GM19438 (cell line): ENCODE measurements around the gene NPAS4.
A peak's percentile ranks its signal among the peaks of the same experiment; 100 is the strongest.
"Not testable (repeated sequence)": the region's sequence is repeated elsewhere in the genome, so short reads cannot be mapped to it uniquely, and the experiment has no call there.

ENCODE experiments used
- ATAC-seq: cut with Tn5 transposase; IDR thresholded peaks from one replicate; pipeline ENCODE4 v1.9.1; 2021; ENCODE audit warnings: low read depth; ENCODE audit not compliant: unreplicated experiment

The NPAS4 gene

DNA sequence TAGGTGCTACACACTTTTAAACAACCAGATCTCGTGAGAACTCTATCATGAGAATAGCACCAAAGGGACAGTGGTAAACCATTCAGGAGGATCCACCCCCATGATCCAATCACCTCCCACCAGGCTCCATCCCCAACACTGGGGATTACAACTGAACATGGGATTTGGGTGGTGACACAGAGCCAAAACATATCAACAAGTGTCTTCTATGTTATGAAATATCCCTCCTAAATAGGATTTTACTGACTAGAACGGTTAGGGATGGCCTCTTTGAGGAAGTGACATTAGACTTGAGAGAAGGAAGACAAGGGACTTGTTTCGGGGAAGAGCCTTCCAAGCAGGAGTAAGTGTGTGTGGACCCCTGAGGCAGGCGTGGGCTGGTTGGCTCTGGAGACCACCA lies 29.7 kb downstream of the NPAS4 start:
- ATAC-seq, result no peak

DNA sequence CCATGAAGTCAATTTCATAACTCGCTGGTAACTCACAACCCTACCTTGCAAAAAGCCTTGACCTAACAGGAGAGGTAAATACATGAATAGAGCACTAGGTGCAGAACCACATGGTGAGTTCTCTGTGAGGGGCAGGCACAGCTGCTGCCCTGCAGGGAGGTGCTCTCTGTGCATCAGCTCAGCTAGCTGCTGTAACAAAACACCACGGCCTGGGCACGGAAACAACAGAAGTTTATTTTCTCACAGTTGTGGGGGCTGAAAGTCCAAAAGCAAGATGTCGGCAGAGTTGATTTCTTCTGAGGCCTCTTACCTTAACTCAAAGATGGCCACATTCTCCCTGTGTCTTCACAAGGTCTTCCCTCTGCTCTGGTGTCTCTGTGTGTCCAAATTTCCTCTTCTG lies 30.8 kb downstream of the NPAS4 start:
- no peak for ATAC-seq

DNA sequence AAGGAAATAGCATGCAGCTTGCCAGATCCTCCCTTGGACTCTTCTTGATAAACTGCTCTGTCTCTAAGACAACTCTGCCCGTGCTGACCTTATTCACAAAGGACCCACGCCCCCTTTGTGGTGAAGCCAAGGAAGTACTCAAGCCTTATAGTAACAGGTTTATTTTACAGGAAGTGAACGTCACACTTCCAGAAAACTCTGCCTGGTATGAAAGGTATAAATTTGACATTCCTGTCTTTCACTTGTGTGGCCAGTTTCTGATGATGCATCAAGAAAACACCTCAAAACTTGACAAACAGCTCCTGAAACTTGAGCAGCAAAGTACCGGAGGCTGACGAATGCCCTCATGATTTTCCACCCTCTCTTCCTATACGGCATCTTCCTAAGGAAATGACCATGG lies 33.4 kb downstream of the NPAS4 start:
- ATAC-seq, result no peak

DNA sequence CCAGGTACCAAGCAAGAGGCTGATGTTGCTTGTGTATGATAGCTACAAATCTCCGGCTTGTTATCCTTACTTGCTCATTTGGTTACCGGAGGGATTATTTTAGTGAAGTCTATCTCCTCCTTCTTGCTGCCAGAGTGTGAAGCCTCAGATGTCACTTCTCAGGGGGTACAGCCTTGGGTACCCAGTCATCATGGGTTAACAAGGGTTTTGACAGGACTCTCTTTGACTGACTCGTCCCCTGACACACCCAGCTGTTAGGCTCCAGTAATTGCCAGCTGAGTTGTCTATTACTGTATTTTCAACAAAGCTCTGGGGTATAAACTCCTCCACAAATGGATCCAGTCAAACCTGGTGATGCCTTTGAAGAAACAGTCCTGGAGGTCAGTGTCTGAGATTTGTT lies 34.0 kb downstream of the NPAS4 start:
- ATAC-seq, result no peak

DNA sequence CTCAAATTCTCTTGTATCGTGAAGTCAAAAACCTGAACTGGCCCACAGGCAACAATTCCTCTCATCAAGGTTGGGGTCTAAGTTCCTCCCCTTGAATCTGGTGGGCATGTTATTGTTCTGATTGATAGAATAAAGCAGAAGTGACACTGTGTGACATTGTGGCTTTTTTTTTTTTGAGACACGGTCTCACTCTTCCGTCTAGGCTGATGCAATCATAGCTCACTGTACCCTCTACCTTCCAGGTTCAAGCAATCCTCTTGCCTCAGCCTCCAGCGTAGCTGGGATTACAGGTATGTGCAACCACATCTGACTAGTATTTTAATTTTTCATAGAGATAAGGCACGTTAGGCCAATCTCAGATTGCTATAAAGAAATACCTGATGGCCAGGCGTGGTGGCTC lies 37.0 kb downstream of the NPAS4 start:
- no peak for ATAC-seq

DNA sequence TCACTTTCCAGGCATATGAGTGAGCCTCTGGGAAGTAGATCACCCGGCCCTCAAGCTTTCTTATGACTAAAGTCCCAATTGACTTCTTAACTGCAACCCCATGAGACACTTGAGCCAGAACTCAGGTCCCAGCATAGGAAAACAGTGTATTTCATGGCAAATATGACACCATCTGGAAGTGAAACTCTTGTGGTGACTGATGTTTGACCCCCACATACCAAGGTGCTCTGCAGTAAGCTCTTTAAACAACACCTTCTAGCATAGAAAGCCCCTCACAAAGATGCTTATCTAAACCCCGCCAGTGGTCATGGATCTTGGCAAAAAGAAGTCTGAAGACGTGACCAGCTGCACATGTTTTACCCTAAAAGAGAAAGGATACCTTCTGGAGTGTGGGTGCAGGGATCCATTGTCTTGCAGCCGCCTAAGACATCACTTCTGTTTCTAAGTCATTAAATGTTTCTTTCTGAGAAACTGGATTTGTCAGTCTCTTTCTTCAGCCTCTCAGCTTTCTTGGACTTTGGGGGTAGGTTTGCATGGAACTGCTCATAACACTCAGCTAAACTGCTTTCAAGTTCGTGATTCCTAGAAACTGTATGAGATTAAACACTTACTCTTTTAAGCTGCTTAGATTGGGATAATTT lies 38.4 kb downstream of the NPAS4 start:
- no peak for ATAC-seq

DNA sequence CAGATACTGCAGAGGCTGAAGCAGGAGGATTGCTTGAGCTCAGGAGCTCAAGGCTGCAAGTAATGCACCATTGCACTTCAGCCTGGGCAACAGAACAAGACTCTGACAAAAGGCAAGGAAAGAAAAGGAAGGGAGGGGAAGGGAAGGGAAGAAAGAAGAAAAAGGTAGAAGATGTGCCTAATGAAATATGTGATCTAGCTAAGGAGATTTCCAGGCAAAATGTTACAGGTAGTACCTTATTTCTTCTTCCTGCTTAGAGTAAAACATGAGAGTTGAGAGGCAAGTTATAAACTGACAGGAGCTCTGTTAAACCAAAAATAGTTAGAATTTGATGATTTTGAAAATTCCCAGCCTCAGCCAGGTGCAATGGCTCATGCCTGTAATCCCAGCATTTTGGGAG lies 41.2 kb downstream of the NPAS4 start:
- ATAC-seq, result no peak

DNA sequence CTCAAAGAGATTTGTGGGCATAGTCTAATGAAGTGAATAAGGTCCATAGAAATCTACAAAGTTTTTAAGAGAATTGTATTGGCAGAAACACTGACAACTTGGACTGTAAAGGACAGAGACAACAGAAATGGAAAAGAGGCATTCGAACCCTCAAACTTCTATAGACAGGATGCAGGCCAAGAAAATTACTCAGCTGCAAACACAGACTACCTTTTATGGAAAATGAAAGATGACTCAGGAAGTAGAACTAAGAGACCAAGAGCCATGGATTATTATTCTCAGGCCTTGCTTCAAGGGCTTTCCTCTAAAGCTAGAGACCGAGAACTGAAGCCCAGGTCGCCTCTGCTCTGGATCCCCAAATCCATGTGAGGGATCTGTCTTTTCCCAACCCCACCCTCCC lies 42.1 kb downstream of the NPAS4 start:
- no peak for ATAC-seq

DNA sequence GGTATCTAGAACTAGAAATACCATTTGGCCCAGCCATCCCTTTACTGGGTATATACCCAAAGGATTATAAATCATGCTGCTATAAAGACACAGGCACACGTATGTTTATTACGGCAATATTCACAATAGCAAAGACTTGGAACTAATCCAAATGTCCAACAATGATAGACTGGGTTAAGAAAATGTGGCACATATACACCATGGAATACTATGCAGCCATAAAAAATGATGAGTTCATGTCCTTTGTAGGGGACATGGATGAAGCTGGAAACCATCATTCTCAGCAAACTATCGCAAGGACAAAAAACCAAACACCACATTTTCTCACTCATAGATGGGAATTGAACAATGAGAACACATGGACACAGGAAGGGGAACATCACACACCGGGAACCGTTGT lies 43.3 kb downstream of the NPAS4 start:
- ATAC-seq, result not testable (repeated sequence)

DNA sequence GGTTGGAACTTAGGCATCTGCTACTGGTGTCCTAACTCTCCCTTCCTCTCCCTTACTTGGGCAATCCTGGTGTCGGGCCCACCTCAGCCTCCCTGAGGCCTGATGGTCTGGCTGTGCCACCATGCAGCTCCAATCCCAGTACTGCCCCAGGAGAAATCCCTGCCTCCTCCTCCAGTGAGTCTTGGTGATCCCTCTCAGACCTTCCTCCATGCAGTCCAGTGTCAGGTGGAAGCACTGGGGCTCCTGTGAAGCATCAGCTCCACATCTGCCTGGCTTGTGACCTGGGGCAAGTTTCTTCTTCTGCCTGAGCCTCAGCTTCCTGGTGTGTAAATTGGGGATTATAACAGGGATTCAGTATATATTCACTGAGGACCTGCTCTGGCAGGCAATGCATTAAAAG lies 44.1 kb downstream of the NPAS4 start:
- no peak for ATAC-seq

DNA sequence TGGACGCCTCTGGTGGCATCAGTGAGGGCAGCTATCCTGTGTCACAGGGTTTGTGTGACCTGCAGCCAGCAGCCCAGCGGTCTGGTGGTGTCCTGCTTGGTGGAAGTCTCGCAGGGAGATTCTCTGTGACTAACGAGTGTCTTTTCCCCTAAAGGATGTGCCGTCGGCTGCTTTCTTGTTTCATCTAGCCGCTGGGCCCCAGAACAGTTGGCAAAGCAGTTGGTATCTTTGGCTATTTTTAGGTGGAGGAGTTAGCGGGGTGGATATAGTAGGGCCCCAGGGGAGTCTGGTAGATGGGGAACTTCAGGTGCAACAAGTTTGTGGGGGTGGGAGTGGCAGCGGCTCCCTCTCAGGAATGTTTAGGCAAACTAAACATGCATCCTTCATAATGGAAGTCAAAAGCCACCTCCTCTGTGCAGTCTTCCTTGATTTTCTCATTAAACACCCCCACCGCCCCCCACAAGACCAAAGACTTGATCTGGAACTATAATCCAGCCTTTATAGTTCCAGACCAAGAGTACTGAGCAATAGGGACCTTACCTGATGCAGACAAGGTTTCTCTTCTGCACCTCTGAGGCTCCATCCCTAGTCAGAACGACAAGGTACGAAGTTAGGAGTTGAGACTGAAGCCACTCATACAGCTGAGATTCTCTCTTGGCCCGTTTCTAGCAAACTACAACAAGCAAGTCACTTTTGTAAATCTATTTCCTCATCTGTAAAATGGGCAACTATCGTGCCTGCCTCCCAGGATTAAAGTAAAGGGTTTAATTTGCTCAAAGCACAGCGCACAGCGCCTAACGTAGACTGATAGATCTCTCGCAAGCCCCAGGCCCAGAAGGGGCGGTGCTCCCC lies 44.8 kb downstream of the NPAS4 start:
- ATAC-seq, result no peak

DNA sequence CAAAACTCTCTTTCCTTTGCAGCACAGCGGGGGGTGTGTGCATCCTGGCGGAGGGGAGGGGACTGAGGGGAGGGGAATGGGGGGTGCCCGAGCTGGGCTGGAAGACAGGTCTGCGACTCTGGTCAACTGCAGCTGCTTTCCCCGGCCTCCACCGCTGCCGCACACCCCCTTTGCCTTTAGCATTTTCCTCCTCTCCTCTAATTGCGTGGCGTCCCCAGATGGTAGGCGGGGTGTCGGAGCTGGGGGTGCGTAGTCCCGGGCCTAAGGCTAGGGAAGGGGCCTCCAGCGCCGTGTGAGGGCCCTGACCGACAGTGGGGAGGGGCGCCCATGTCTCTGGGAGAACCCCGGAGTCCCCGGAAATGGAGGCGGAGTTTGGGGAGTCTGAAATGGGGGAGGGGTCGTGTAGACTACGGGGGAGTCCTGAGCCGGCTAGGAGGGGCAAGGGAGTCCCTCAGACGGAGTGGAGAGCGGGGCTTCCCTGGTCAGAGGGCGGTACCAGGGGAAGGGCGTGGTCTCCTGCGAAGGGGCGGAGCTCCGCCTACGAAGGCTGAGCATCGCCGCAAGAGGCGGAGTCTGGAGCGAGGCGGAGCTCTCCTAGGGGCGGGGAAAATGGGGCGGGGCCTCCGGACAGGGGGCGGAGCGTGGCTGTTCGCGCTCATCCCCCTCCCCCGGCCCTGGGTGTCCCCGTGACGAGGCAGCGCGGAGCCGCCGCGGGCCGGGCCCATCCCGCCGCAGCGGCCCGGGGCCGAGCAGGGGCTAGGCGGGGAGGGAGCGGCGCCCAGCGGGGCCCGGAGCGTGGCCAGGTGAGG lies 45.6 kb downstream of the NPAS4 start, which contains the start of gene PELI3:
Gene PELI3, plus strand, starts transcription at position 681 of the 809 bp plus-strand sequence. CDS start 1,224 bp downstream, outside the sequence.
- peak; percentile 89 for ATAC-seq

DNA sequence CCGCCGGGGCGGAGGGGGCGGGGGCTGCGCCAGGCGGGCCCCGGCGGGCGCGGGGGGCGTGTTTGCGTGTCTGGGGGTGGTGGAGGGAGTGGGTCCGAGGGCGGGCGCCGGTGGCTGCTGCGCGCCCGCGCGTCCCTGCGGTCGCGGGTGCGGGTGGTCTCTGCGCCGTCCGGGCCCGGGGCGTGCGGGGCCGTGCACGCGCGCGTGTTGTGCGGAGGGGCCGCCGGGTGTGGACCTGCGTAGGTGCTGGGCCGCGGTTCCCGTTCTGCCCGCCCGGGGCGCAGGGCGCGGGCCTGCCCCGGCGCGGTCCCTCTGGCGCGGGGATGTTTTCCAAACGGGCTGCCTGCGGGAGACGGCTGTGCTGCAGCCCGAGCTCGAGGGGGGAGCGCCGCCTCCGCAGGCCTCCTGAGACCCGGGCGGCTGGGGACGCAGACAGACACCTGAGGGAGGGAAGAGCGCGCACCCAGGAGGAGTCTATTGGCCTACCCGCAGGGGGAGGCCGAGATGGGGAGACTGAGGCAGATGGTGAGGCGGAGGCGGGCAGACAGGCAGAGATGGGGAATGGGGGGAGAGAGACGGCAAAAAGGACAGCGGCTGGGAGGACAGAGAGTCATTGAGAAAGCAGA lies 46.3 kb downstream of the NPAS4 start:
- peak; percentile 28 for ATAC-seq

DNA sequence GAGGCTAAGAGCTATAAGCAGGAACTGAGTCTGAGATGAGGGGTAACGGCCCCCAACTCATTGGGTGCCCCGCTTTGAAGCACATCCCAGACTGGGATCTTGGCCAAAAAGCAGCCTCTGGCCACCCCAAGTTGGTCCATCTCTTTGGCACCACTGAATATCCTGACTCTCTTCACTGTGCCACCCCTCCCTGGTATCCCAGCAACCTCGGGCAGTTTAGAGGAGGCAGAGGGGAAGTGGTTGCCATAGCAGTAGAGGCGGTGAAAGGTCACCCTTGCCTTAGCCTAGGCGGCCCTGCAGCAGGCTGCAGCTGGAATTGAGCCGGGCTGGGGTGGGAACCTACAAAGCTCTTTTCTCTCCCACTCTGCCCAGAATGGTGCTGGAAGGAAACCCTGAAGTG lies 46.9 kb downstream of the NPAS4 start:
- no peak for ATAC-seq

DNA sequence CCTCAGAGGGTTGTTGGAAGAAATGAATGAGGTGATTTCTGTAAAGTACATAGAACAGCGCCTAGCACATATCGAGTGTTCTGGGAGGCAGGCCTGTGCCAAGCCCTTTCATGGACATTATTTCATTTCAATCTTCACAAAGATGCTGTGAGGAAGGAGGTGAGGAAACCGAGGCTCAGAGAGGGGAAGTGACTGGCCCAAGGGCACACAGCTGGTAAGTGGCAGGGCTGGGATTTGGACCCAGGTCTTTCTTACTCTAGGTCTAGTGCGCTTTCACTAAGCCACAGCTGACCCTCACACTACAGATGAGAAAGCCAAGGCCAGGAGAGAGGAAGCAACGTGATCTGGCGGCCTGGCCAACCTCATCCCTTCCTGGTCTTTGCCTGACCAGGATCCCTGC lies 47.9 kb downstream of the NPAS4 start:
- ATAC-seq, result no peak

DNA sequence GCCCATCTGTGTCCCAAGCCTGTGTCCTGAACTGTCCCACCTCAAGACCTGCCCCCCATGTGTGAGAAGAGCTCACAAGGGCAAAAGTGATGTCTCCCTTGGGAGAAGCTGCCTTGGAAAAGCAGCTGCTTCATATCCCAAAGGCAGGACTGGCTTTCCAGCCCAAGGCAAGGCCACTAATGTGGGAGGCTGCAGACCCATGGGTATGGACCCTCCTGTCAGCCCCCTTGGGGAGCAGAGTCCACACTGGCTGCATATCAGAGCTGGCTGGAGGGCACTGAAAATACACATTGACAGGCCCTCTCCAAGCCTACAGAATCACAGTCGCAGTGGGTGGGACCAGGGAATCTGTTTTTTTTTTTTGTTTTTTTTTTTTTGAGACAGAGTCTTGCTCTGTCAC lies 48.6 kb downstream of the NPAS4 start:
- ATAC-seq, result no peak

DNA sequence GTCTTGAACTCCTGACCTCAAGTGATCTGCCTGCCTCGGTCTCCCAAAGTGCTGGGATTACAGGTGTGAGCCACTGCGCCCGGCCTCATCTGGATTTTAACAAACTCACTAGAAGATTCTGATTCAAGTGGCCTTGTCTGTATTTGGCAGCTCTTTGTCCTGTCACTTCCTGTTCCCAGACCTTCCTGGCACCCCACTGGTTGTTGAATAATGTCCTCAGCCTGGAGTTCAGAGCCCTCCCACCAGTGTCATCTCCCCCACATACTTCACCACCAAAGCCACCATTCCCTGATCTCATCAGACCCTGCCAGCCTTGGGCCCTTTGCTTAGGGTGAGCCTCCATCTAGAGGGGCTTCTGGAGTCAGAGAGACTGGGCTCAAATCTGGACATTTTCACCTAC lies 49.2 kb downstream of the NPAS4 start:
- ATAC-seq, result no peak

DNA sequence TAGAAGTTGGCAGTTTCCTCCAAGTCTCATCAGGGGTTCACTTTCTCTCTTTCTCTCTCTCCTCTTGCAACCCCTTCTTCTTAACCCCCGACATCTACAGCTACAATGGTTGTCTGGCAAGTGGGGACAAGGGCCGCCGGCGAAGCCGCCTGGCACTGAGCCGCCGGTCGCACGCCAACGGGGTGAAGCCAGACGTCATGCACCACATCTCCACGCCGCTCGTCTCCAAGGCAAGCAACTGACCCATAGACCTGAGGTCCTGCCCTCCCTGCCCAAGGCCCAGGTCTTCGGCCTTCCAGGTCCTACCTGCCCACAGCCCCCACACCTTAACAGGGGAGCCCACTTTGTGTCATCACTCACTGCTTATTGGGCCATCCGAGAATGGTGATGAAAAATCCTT lies 50.3 kb downstream of the NPAS4 start:
- no peak for ATAC-seq

DNA sequence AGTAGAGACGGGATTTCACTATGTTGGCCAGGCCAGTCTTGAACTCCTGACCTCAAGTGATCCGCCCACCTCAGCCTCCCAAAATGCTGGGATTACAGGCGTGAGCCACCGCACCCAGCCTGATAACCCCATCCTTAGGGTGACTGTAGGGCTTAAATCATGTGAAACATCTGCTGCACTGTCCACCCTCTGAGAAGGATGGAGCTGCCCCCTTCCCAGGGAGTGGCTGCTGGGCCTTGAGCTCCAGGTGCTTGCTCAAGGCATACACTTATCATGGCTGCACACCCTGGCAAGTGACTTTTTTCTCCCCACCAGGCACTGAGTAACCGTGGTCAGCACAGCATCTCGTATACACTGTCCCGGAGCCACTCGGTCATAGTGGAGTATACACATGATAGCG lies 51.2 kb downstream of the NPAS4 start:
- no peak for ATAC-seq

DNA sequence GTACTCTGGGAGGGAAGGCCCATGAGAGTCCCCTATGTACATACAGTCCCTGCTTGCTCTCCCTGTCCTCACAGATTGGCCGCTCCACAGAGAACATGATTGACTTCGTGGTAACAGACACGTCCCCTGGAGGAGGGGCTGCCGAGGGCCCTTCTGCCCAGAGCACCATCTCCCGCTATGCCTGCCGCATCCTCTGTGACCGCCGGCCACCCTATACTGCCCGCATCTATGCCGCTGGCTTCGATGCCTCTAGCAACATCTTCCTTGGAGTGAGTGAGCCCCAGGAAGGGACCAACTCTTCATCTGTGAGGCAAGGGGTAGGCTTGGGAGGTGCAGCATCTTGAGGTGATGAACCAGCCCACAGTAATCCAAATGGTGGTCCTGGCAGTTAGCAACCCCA lies 52.3 kb downstream of the NPAS4 start:
- ATAC-seq, result no peak
